ENCODE results near the gene SFRP4.

GRCh38 chr7:37925620-37926019 is 9.0 kb upstream of the SFRP4 start:
- TF ChIP-seq EZH2 (IDR thresholded peaks at IDR 0.05; ENCODE audit: low read length, unreplicated experiment) (no peak), CTCF (conservative IDR thresholded peaks at IDR 0.05; ENCODE audit: low read depth, low read length) (no peak), EZH2phosphoT487 (IDR thresholded peaks at IDR 0.05; ENCODE audit: borderline replicate concordance, low read length) (no peak)

Measured in PC-3 (cell line).